Measurements from ENCODE around the gene SEC24C. TPM values are rescaled to one million over a fixed set of nuclear protein-coding genes. Genes with fewer than 3 reads are reported as not detected.

Gene SEC24C
- total RNA-seq, 2 experiments from 2014 or later, result 53.6 to 87.1 TPM

DNA sequence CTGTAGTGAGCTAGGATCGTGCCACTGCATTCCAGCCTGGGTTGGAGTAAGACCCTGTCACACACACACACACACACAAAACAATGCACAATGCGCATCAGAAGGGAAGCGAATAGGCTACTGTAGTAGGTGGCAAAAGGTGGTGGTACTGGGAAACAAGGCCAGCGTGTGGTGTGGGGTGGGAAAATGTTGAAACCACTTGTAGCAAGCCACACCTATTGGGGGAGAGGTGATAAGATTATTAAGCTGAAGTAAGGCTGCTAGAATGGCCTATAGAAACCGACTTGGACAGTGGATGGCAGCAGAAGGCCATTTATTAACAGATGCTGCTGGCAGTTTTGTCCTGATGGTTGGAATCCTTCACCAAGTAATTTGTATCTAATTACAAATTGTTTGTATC lies 30.5 kb downstream of the SEC24C start:
- peaks cover 83% of the 10 kb centered on the region for H3K36me3 ChIP-seq (ENCODE audit: insufficient read depth, low read length)
- peak overlapping the region; percentile 82 for H3K4me3 ChIP-seq (ENCODE audit: low read depth, low read length, poor library complexity, severe bottlenecking)
- H3K4me2 ChIP-seq (ENCODE audit: low read length), result peak overlapping the region; percentile 98
- H3K79me2 ChIP-seq (ENCODE audit: insufficient read depth, low read depth, low read length), result peaks cover 51% of the 10 kb centered on the region
- H3K4me1 ChIP-seq (ENCODE audit: insufficient read depth, low read length, poor library complexity, severe bottlenecking), result peaks cover 45% of the 10 kb centered on the region
- no peaks in the 10 kb centered on the region for H3K9me3 ChIP-seq (ENCODE audit: low read length)
- no TSS peak for BruUV-seq (replicated peaks)
- no peaks in the 10 kb centered on the region for H4K20me1 ChIP-seq (ENCODE audit: insufficient read depth, low read length)
- CTCF ChIA-PET (ENCODE audit: unreplicated experiment), result no interaction called here
- intact Hi-C loops (cut with micrococcal nuclease; ENCODE audit: unreplicated experiment), result no loop called here
- no peak overlapping the region for H3K27ac ChIP-seq (ENCODE audit: low read depth, low read length, poor library complexity, severe bottlenecking)
- POLR2A ChIA-PET, result no interaction called here
- TF ChIP-seq, protein P1, sequence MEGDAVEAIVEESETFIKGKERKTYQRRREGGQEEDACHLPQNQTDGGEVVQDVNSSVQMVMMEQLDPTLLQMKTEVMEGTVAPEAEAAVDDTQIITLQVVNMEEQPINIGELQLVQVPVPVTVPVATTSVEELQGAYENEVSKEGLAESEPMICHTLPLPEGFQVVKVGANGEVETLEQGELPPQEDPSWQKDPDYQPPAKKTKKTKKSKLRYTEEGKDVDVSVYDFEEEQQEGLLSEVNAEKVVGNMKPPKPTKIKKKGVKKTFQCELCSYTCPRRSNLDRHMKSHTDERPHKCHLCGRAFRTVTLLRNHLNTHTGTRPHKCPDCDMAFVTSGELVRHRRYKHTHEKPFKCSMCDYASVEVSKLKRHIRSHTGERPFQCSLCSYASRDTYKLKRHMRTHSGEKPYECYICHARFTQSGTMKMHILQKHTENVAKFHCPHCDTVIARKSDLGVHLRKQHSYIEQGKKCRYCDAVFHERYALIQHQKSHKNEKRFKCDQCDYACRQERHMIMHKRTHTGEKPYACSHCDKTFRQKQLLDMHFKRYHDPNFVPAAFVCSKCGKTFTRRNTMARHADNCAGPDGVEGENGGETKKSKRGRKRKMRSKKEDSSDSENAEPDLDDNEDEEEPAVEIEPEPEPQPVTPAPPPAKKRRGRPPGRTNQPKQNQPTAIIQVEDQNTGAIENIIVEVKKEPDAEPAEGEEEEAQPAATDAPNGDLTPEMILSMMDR (conservative IDR thresholded peaks at IDR 0.05; ENCODE audit: low read length), result peak; percentile 62
- TF ChIP-seq EZH2phosphoT487 (IDR thresholded peaks at IDR 0.05; ENCODE audit: borderline replicate concordance, low read depth, low read length), result no peak
- H3K9me2 ChIP-seq (ENCODE audit: insufficient read depth, low read length), result no peaks in the 10 kb centered on the region
- no peak overlapping the region for H2AFZ ChIP-seq (ENCODE audit: low read length)
- DNase-seq (ENCODE audit: low spot score), result peak; percentile 53

DNA sequence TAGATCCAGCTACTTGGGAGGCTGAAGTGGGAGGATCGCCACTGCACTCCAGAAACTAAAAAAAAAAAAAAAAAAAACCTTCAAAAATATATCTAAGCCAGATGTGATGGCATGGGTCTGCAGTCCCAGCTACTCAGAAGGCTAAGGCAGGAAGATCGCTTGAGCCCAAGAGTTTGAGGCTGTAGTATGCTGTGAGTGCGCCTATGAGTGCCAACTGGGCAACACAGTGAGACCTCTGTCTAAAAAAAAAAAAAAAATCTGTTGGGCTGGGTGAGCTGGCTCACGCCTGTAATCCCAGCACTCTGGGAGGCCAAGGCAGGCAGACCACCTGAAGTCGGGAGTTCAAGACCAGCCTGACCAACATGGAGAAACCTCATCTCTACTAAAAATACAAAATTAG lies 34.8 kb downstream of the SEC24C start:
- peaks cover 47% of the 10 kb centered on the region for H3K4me1 ChIP-seq (ENCODE audit: insufficient read depth, low read length, poor library complexity, severe bottlenecking)
- no peak for DNase-seq (ENCODE audit: low spot score)
- POLR2A ChIA-PET, result interaction anchor here (0.6 to 1.8 kb wide), 3 partner anchors 9 to 31 kb away, joined by 3 to 7 read pairs (median 3); no protein-coding TSS in a partner anchor

More for the DNA sequence above, 34.8 kb downstream of the SEC24C start:
- CTCF ChIA-PET (ENCODE audit: unreplicated experiment), result no interaction called here
- TF ChIP-seq EZH2phosphoT487 (IDR thresholded peaks at IDR 0.05; ENCODE audit: borderline replicate concordance, low read depth, low read length), result no peak
- TF ChIP-seq, protein P1 (conservative IDR thresholded peaks at IDR 0.05; ENCODE audit: low read length), result no peak
- Histone ChIP-seq H3K4me2 (ENCODE audit: low read length) (no peak overlapping the region), H3K36me3 (ENCODE audit: insufficient read depth, low read length) (peaks cover 59% of the 10 kb centered on the region), H3K9me2 (ENCODE audit: insufficient read depth, low read length) (no peaks in the 10 kb centered on the region), H3K9me3 (ENCODE audit: low read length) (no peaks in the 10 kb centered on the region), H3K79me2 (ENCODE audit: insufficient read depth, low read depth, low read length) (peaks cover 81% of the 10 kb centered on the region), H4K20me1 (ENCODE audit: insufficient read depth, low read length) (peaks cover 12% of the 10 kb centered on the region; the same call in 1 of the 2 replicates), H3K27ac (ENCODE audit: low read depth, low read length, poor library complexity, severe bottlenecking) (no peak overlapping the region), H3K4me3 (ENCODE audit: low read depth, low read length, poor library complexity, severe bottlenecking) (no peak overlapping the region), H2AFZ (ENCODE audit: low read length) (no peak overlapping the region)
- no TSS peak for BruUV-seq (replicated peaks)
- intact Hi-C loops (cut with micrococcal nuclease; ENCODE audit: unreplicated experiment), result no loop called here
